Sigmoid colon (tissue), 4 donors: Measurements from ENCODE around the gene TMPRSS6.

Experiments
- POLR2AphosphoS5 ChIP-seq, 4 donors: sonication (generic); formaldehyde crosslinking; IDR thresholded peaks; one replicate each; pipeline ENCODE4 v1.6.1; 2017; ENCODE audit warnings: antibody characterized with exemption in 4 of 4
- TF ChIP-seq, protein P1 (sequence below), 4 experiments: fragments of 450-650 bp in 3 of 4; fragments of 200-600 bp in 1 of 4; IDR thresholded peaks; one replicate each; pipeline ENCODE4 v1.5.1; 2016 to 2019; ENCODE audit warnings: antibody characterized with exemption in 4 of 4, mild to moderate bottlenecking in 3 of 4, moderate library complexity in 2 of 4

GRCh38 chr22:37098976-37099591 is 10.4 kb downstream of the TMPRSS6 start:
- TF ChIP-seq, protein P1, sequence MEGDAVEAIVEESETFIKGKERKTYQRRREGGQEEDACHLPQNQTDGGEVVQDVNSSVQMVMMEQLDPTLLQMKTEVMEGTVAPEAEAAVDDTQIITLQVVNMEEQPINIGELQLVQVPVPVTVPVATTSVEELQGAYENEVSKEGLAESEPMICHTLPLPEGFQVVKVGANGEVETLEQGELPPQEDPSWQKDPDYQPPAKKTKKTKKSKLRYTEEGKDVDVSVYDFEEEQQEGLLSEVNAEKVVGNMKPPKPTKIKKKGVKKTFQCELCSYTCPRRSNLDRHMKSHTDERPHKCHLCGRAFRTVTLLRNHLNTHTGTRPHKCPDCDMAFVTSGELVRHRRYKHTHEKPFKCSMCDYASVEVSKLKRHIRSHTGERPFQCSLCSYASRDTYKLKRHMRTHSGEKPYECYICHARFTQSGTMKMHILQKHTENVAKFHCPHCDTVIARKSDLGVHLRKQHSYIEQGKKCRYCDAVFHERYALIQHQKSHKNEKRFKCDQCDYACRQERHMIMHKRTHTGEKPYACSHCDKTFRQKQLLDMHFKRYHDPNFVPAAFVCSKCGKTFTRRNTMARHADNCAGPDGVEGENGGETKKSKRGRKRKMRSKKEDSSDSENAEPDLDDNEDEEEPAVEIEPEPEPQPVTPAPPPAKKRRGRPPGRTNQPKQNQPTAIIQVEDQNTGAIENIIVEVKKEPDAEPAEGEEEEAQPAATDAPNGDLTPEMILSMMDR (IDR thresholded peaks at IDR 0.05): no peak
- no peak for TF ChIP-seq POLR2AphosphoS5 (IDR thresholded peaks at IDR 0.05)
